Heart left ventricle (tissue), 16 donors: ENCODE results near the gene ABTB1. TPM values are rescaled to one million over a fixed set of nuclear protein-coding genes. Genes with fewer than 3 reads are reported as not detected.
A peak's percentile ranks its signal among the peaks of the same experiment; 100 is the strongest.

Experiments used
- ATAC-seq, 4 donors: fragments of 200-7000 bp; cut with Tn5 transposase; one replicate each; pipeline ENCODE4 v1.9.1; 2020 to 2022; ENCODE audit warnings: moderate library complexity in 4 of 4, mild to moderate bottlenecking in 3 of 4, moderate number of reproducible peaks in 1 of 4
- DNase-seq, 5 donors: peaks; one replicate each; pipeline ENCODE4 v3.0.0-alpha.2; 2020
- H3K27ac ChIP-seq, 12 donors: fragments of 200-600 bp; sonication (generic) in 4 of 12; one replicate each; pipeline versions ENCODE4 v1.5.0 to v1.8.0; 2016 to 2022; ENCODE audit warnings: mild to moderate bottlenecking in 2 of 12
- H3K27me3 ChIP-seq, 9 donors: fragments of 200-600 bp; sonication (generic) in 2 of 9; one replicate each; pipeline versions ENCODE4 v1.5.1 to v1.8.0; 2016 to 2022; ENCODE audit warnings: mild to moderate bottlenecking in 3 of 9
- H3K36me3 ChIP-seq, 9 donors: fragments of 200-600 bp; sonication (generic) in 2 of 9; one replicate each; pipeline versions ENCODE4 v1.5.0 to v1.8.0; 2018 to 2022; ENCODE audit warnings: mild to moderate bottlenecking in 2 of 9
- H3K4me1 ChIP-seq, 12 donors: fragments of 200-600 bp; sonication (generic) in 4 of 12; one replicate each; pipeline versions ENCODE4 v1.5.0 to v1.8.0; 2016 to 2022; ENCODE audit warnings: mild to moderate bottlenecking in 3 of 12
- H3K4me3 ChIP-seq, 12 donors: fragments of 200-600 bp; sonication (generic) in 4 of 12; one replicate each; pipeline versions ENCODE4 v1.5.0 to v1.8.0; 2017 to 2022; ENCODE audit warnings: mild to moderate bottlenecking in 9 of 12, moderate library complexity in 4 of 12
- H3K9me3 ChIP-seq, 12 donors: fragments of 200-600 bp; sonication (generic) in 4 of 12; one replicate each; pipeline versions ENCODE4 v1.5.0 to v1.8.0; 2016 to 2022; ENCODE audit warnings: mild to moderate bottlenecking in 1 of 12
- POLR2A ChIP-seq, 2 donors: fragments of 450-650 bp; IDR thresholded peaks; one replicate each; pipeline ENCODE4 v1.6.1; 2017; ENCODE audit warnings: antibody characterized with exemption in 2 of 2, mild to moderate bottlenecking in 2 of 2, moderate library complexity in 2 of 2
- WGBS, 4 donors: extraction: QIAGEN DNeasy Blood & Tissue Kit in 2 of 4; methylation state at CpG; one replicate each; pipeline versions ENCODE4 v1.1.5 to v1.1.7; 2013 to 2018; 5-methylcytosine and 5-hydroxymethylcytosine counted together
- intact Hi-C, 10 donors: fragments of 100-400 bp; cut with DNase I; formaldehyde crosslinking; loops; one replicate each; pipeline versions ENCODE4 v1.11.1 to v1.14.2; 2022
- polyA plus RNA-seq, 2 donors: library from polyadenylated mRNA; stranded (reverse); fragments of 200-250 nt; gene quantifications; one replicate each; pipeline ENCODE4 v1.2.3, GENCODE V29; 2013
- total RNA-seq, 9 donors: library from RNA; depleted of rRNA in 2 of 9; stranded (reverse); fragments of >200 nt in 2 of 9; fragmentation: NEBNext Ultra II Directional in 3 of 9; extraction: Animal tissue kit (Norgen Biotek cat#: 25700) in 3 of 9; gene quantifications; one replicate each; pipeline versions ENCODE4 v1.1.0 to v1.2.4, GENCODE V29; 2016 to 2023
- TF ChIP-seq, protein P1 (sequence below), 12 donors: fragments of 200-600 bp; sonication (generic) in 4 of 12; IDR thresholded peaks; one replicate each; pipeline versions ENCODE4 v1.5.0 to v1.8.0; 2018 to 2022; ENCODE audit warnings: antibody characterized with exemption in 12 of 12, mild to moderate bottlenecking in 5 of 12
- donor health status: ischemic (EF 13 %, LVEDD 7.1; RV severe dilation, severe dysfunction).
- donor health status: healthy with polysubstance abuse.
- donor health status: DM: no; HTN: yes; CAD: no.
- donor health status: DM: no; HTN: no; CAD: no.
- donor health status: ischemic (EF 25% LVEDD 6.9; RV normal size, moderate dysfunction).
- donor health status: ischemic (EF 25% LVEDD 5.7; RV mildly dilated, moderate dysfunction).
- donor health status: healthy.
- donor health status: DM: yes; HTN: yes; CAD: no.
- donor health status: ischemic (EF 35%, LVEDD 5.7; RV mildly dilated, moderate dysfunction).
- donor health status: nonischemic (EF 11% LVEDD 7.7; RV severe dilation, severe dysfunction).
- donor health status: DM: yes; HTN: yes; CAD: no.
- donor health status: PGD.
- donor health status: ischemic (EF 29% LVEDD 5.4; RV normal size, mild dysfunction).
- donor health status: nonischemic (EF 23%, LVEDD 6.1; RV moderate dilation, normal function).

Gene ABTB1
- total and polyA plus RNA-seq, 11 donors = 15.4 to 39.3 (median 30.9) TPM

DNA sequence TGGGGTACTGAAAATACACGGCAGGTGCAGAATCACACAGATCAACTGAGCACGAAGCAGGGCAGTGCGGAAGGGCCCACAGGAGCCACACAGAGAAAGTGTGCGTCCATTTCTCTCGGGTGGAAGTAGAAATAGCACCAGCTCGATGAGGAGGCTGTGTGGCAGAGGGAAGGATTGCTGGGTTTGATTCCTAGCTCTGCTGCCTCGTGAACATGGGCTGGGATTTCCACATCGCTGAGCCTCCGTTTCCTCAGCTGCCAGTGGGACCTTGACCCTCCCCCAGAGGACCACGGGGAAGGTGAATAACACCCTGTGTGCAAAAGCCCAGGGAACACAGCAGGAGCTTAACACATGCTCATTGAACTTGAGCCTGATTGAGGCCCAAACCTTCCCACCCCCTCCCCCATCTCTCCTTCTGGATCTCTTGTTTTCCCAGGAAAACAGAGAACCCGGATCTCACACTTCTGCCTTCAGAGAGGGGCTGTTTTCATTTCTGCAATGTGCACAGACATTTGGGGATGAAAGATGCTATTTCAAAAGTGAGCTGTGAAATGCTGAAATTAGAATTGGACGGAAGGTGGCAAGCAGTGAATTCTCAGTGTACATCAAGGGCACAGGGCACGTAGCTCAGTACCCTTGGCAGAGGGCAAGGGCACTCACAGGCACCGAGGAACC is 38.4 kb downstream of the ABTB1 start:
- DNase-seq = peak in 1 of 5 donors; percentile 7
- H3K36me3 ChIP-seq = peaks cover 0 to 62% (median 6%) of the 10 kb centered on the region in 9 donors
- peaks cover 17 to 100% (median 78%) of the 10 kb centered on the region in 12 donors for H3K4me1 ChIP-seq
- no peak overlapping the region for H3K4me3 ChIP-seq
- H3K9me3 ChIP-seq = no peaks in the 10 kb centered on the region
- WGBS, 4 donors = 78 to 84% (median 80%) methylated on average over 11 to 14 of the region's 14 CpGs
- no peak for TF ChIP-seq POLR2A (IDR thresholded peaks at IDR 0.05)
- TF ChIP-seq, protein P1, sequence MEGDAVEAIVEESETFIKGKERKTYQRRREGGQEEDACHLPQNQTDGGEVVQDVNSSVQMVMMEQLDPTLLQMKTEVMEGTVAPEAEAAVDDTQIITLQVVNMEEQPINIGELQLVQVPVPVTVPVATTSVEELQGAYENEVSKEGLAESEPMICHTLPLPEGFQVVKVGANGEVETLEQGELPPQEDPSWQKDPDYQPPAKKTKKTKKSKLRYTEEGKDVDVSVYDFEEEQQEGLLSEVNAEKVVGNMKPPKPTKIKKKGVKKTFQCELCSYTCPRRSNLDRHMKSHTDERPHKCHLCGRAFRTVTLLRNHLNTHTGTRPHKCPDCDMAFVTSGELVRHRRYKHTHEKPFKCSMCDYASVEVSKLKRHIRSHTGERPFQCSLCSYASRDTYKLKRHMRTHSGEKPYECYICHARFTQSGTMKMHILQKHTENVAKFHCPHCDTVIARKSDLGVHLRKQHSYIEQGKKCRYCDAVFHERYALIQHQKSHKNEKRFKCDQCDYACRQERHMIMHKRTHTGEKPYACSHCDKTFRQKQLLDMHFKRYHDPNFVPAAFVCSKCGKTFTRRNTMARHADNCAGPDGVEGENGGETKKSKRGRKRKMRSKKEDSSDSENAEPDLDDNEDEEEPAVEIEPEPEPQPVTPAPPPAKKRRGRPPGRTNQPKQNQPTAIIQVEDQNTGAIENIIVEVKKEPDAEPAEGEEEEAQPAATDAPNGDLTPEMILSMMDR (IDR thresholded peaks at IDR 0.05) = no peak
- H3K27me3 ChIP-seq = no peaks in the 10 kb centered on the region
- peak overlapping the region in 10 of 12 donors; percentile 2 to 95 (median 78) for H3K27ac ChIP-seq
- no peak for ATAC-seq
- intact Hi-C loops = no loop called here

DNA sequence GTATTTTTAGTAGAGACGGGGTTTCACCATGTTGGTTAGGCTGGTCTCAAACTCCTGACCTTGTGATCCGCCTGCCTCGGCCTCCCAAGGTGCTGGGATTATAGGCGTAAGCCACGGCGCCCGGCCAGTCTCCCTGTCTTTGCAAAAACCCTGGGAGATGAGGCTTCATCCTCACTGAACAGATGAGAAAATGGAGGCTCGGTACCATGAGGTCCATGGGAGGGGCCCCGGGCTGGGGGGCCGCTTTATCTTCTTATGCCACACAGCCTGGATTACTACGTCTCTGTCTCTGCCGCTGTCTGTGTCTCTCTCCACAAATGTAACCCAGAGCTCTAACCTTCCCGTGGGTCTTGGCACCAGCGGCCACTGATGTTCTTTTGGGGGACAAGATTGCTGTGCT is 39.1 kb downstream of the ABTB1 start:
- Histone ChIP-seq H3K27ac (peak overlapping the region in 10 of 12 donors; percentile 59 to 95 (median 78)), H3K4me3 (no peak overlapping the region), H3K4me1 (peaks cover 18 to 100% (median 74%) of the 10 kb centered on the region in 12 donors), H3K36me3 (peaks cover 0 to 59% (median 6%) of the 10 kb centered on the region in 9 donors), H3K27me3 (no peaks in the 10 kb centered on the region), H3K9me3 (no peaks in the 10 kb centered on the region)
- TF ChIP-seq POLR2A (IDR thresholded peaks at IDR 0.05) = no peak
- TF ChIP-seq, protein P1 (IDR thresholded peaks at IDR 0.05) = no peak
- ATAC-seq (no peak), DNase-seq (peak in 1 of 5 donors; percentile 5)
- 92 to 96% (median 95%) methylated on average over 12 to 14 of the region's 14 CpGs for WGBS, 4 donors
- intact Hi-C loops = no loop called here

DNA sequence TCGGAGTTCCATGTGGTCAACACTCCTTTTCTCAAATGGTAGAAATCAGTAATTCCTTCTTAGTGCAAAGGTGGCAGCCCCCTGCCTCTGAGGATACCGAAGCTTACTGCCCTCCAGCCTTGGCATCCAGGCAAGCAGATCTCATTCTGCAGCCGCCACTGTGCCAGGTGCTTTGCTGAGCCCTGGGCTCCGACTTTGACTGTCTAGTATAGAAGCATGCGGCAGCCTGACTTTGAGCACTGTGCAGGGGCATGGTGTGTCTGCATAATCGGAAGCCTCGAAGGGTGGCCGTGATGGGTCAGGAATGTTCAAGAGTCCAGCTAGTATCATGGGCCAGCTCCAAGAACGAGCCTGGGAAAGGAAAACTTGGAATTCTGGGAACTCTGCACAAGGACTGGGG is 39.7 kb downstream of the ABTB1 start:
- Histone ChIP-seq H3K27me3 (no peaks in the 10 kb centered on the region), H3K4me1 (peaks cover 18 to 100% (median 71%) of the 10 kb centered on the region in 12 donors), H3K4me3 (no peak overlapping the region), H3K27ac (peak overlapping the region; percentile 59 to 95 (median 78)), H3K36me3 (peaks cover 0 to 59% (median 6%) of the 10 kb centered on the region in 9 donors), H3K9me3 (no peaks in the 10 kb centered on the region)
- 70 to 84% (median 78%) methylated on average over 9 of the region's 9 CpGs for WGBS, 4 donors
- DNase-seq (peak in 1 of 5 donors; percentile 9), ATAC-seq (no peak)
- intact Hi-C loops = no loop called here
- TF ChIP-seq POLR2A (IDR thresholded peaks at IDR 0.05) = no peak
- TF ChIP-seq, protein P1 (IDR thresholded peaks at IDR 0.05) = no peak

DNA sequence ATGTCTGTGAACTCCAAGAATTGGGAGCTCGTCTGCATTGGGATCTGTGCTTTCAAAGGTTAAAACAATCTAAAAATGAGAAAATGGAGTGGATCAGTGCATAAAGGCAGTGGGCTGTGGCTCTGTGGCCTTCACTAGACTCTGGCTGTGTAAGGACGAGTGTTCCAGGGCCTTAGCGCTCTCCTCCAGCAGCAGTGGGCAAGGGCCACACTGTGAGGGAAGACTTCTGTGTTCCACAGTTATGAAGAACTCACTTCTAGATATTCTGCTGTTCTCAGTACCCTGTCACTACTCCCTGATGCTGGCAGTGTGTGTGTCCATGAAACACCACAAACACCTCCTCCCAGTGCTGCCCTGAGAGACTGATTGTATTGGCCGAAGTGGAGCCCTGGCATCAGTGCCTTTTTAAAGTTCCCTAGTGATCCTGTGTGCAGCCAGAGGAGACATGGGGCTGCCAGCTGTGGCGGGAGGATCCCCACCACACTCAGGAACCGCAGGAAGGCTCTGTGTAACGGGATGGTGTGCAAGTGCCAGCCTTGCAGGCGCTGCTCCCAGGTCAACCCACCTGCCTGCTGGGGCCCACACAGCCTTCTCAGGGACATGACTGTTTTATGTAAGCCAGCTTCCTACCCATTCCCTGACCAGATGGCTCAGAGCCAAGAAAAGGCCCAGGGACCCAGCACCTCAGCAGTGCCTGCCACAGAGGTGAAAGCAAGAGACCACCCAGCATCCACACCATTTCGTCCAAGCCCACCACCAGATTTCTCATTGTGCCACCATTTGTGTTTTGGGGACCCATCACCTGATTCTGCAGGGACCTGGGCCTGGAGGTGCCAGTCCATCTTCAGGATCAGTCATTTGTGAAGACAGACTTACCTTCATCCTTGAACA is 40.4 kb downstream of the ABTB1 start:
- peaks cover 15 to 100% (median 71%) of the 10 kb centered on the region in 12 donors for H3K4me1 ChIP-seq
- peak in 2 of 4 donors; percentile 1 to 12 for ATAC-seq
- peaks cover 0 to 61% (median 6%) of the 10 kb centered on the region in 9 donors for H3K36me3 ChIP-seq
- WGBS, 4 donors = 66 to 78% (median 67%) methylated on average over 5 to 9 of the region's 9 CpGs
- H3K27ac ChIP-seq = peak overlapping the region; percentile 59 to 95 (median 78)
- H3K27me3 ChIP-seq = no peaks in the 10 kb centered on the region
- no peak for TF ChIP-seq POLR2A (IDR thresholded peaks at IDR 0.05)
- TF ChIP-seq, protein P1 (IDR thresholded peaks at IDR 0.05) = no peak
- no peaks in the 10 kb centered on the region for H3K9me3 ChIP-seq
- intact Hi-C loops = no loop called here
- peak overlapping the region in 1 of 12 donors; percentile 21 for H3K4me3 ChIP-seq
- peak in 1 of 5 donors; percentile 23 for DNase-seq
